Transverse colon (tissue), 4 donors: ENCODE data around the gene AK9.

ENCODE experiments used
- POLR2A ChIP-seq: fragments of 450-650 bp; IDR thresholded peaks from one replicate; pipeline ENCODE4 v1.6.1; 2016; ENCODE audit warnings: antibody characterized with exemption, mild to moderate bottlenecking, moderate library complexity
- POLR2AphosphoS5 ChIP-seq, 3 donors: sonication (generic); formaldehyde crosslinking; IDR thresholded peaks; one replicate each; pipeline ENCODE4 v1.6.1; 2016; ENCODE audit warnings: antibody characterized with exemption in 3 of 3
- TF ChIP-seq, protein P1 (sequence below), 5 experiments: fragments of 200-600 bp in 3 of 5; fragments of 450-650 bp in 2 of 5; sonication (generic) in 3 of 5; IDR thresholded peaks; 1 replicate in 2 of 5; 2 replicates in 3 of 5; pipeline ENCODE4 v1.5.1; 2016 to 2017; ENCODE audit warnings: antibody characterized with exemption in 5 of 5, inconsistent platforms in 3 of 5, mild to moderate bottlenecking in 2 of 5, moderate library complexity in 1 of 5

DNA sequence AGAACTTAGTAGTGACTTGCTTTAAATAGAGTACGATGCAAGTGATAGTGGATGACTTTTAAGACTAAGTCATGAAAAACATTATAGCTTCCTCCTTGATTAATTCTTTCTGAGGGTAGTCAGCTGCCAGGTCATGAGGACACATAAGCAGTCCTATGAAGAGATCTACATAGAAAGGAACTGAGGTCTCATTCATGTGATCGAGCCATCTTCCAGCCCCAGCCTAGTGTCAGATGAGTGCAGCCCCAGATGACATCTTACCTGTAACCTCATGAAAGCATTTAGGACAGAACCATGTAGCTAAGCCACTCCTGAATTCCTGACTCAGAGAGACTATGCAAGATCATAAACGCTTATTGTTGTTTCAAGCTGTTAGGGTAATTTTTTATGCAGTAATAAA, 67.7 kb downstream of the AK9 start:
- TF ChIP-seq POLR2AphosphoS5 (IDR thresholded peaks at IDR 0.05) (no peak), POLR2A (no peak)
- TF ChIP-seq, protein P1, sequence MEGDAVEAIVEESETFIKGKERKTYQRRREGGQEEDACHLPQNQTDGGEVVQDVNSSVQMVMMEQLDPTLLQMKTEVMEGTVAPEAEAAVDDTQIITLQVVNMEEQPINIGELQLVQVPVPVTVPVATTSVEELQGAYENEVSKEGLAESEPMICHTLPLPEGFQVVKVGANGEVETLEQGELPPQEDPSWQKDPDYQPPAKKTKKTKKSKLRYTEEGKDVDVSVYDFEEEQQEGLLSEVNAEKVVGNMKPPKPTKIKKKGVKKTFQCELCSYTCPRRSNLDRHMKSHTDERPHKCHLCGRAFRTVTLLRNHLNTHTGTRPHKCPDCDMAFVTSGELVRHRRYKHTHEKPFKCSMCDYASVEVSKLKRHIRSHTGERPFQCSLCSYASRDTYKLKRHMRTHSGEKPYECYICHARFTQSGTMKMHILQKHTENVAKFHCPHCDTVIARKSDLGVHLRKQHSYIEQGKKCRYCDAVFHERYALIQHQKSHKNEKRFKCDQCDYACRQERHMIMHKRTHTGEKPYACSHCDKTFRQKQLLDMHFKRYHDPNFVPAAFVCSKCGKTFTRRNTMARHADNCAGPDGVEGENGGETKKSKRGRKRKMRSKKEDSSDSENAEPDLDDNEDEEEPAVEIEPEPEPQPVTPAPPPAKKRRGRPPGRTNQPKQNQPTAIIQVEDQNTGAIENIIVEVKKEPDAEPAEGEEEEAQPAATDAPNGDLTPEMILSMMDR (IDR thresholded peaks at IDR 0.05): no peak
